Panc1 (cell line): ENCODE measurements around the gene NCKAP5L. TPM values are rescaled to one million over a fixed set of nuclear protein-coding genes. Genes with fewer than 3 reads are reported as not detected.

Source experiments
- ATAC-seq: fragments of 200-7000 bp; cut with Tn5 transposase; 2 replicates; pipeline ENCODE4 v1.9.1; 2020; ENCODE audit warnings: mild to moderate bottlenecking, moderate library complexity
- BruUV-seq: library from RNA; stranded (reverse); fragments of 400-500 nt; replicated peaks from 2 replicates; lab custom pipeline; 2021; lab: Mats Ljungman, UMichigan
- CTCF ChIA-PET: fragments of 300-600 bp; sonication (Branson Sonifier 250); formaldehyde crosslinking; loops from one replicate; lab custom pipeline; 2022; ENCODE audit warnings: antibody characterized with exemption; lab: Charles Lee
- POLR2A ChIA-PET: fragments of 300-600 bp; sonication (Branson Sonifier 250); formaldehyde crosslinking; loops from one replicate; lab custom pipeline; 2022; ENCODE audit warnings: antibody characterized with exemption; lab: Charles Lee
- DNase-seq: peaks from one replicate; pipeline ENCODE4 v3.0.0-alpha.2; 2010; ENCODE audit warnings: low read depth, low spot score
- H3K27ac ChIP-seq: 2 replicates; pipeline ENCODE4 v1.5.1; 2011; ENCODE audit warnings: mild to moderate bottlenecking, low read length, inconsistent platforms
- H3K27me3 ChIP-seq: fragments of 200-500 bp; sonication (Bioruptor generic); 2 replicates; pipeline ENCODE4 v1.6.0; 2014; ENCODE audit warnings: low read length, inconsistent platforms; ENCODE audit not compliant: control insufficient read depth, insufficient read depth
- H3K36me3 ChIP-seq: fragments of 200-500 bp; sonication (Bioruptor generic); 2 replicates; pipeline ENCODE4 v1.5.1; 2014; ENCODE audit warnings: inconsistent platforms, mild to moderate bottlenecking, low read length, moderate library complexity; ENCODE audit not compliant: control insufficient read depth, insufficient read depth
- H3K4me1 ChIP-seq: 2 replicates; pipeline ENCODE4 v1.5.1; 2011; ENCODE audit warnings: inconsistent platforms, mild to moderate bottlenecking, low read length, moderate library complexity; ENCODE audit not compliant: control insufficient read depth, insufficient read depth
- H3K4me3 ChIP-seq, 2 experiments: 2 replicates each; pipeline ENCODE4 v1.5.1; 2011 to 2012; ENCODE audit warnings: low read depth in 2 of 2, low read length in 2 of 2, mild to moderate bottlenecking in 2 of 2, inconsistent platforms in 1 of 2, moderate library complexity in 1 of 2
- H3K9me3 ChIP-seq: fragments of 200-500 bp; sonication (Bioruptor generic); 2 replicates; pipeline ENCODE4 v1.5.1; 2014; ENCODE audit warnings: low read depth, mild to moderate bottlenecking, inconsistent platforms, low read length, moderate library complexity; ENCODE audit not compliant: control insufficient read depth, insufficient read depth
- CTCF ChIP-seq: fragments of 450-650 bp; IDR thresholded peaks from 2 replicates; pipeline ENCODE4 v1.5.1; 2017; ENCODE audit warnings: mild to moderate bottlenecking
- POLR2AphosphoS5 ChIP-seq: IDR thresholded peaks from 2 replicates; pipeline ENCODE4 v1.6.1; 2012; ENCODE audit warnings: mild to moderate bottlenecking, low read depth, low read length, moderate library complexity
- REST ChIP-seq, 2 experiments: IDR thresholded peaks; 2 replicates each; pipeline ENCODE4 v1.6.1; 2011 to 2012; ENCODE audit warnings: low read depth in 2 of 2, control low read depth in 1 of 2, low read length in 1 of 2, mild to moderate bottlenecking in 1 of 2, moderate library complexity in 1 of 2; ENCODE audit not compliant: insufficient read depth in 1 of 2
- SIN3A ChIP-seq: IDR thresholded peaks from 2 replicates; pipeline ENCODE4 v1.6.1; 2012; ENCODE audit warnings: low read depth, mild to moderate bottlenecking, low read length, moderate library complexity, borderline replicate concordance; ENCODE audit not compliant: insufficient read depth
- TCF7L2 ChIP-seq: IDR thresholded peaks from 2 replicates; pipeline ENCODE4 v1.6.1; 2011; ENCODE audit warnings: mild to moderate bottlenecking, low read depth, low read length, inconsistent platforms
- in situ Hi-C: cut with HindIII; loops from 2 replicates; pipeline ENCODE4 v1.10.0; 2016; ENCODE audit warnings: low sequenced_read_pairs, low pct_unique_long_range_greater_than_20kb
- intact Hi-C: fragments of 100-400 bp; cut with micrococcal nuclease; formaldehyde crosslinking; loops from one replicate; pipeline ENCODE4 v1.10.0; 2022; ENCODE audit not compliant: unreplicated experiment
- total RNA-seq: library from RNA; stranded (reverse); gene quantifications from one replicate; pipeline ENCODE4 v1.2.1, GENCODE V29; 2021; ENCODE audit not compliant: unreplicated experiment

The NCKAP5L gene
- total RNA-seq, 1 experiment from 2014 or later, result 17.3 TPM

- Histone ChIP-seq H3K9me3 (no peaks in the 10 kb centered on the region), H3K36me3 (0 out of 2 replicates have a peak, but pooled peaks cover 3% of the 10 kb centered on the region), H3K4me3 (no peak overlapping the region), H3K27me3 (no peaks in the 10 kb centered on the region), H3K27ac (no peak overlapping the region), H3K4me1 (peaks cover 21% of the 10 kb centered on the region)
- intact Hi-C loops, result no loop called here
- DNase-seq (no peak), ATAC-seq (no peak)
- CTCF ChIA-PET, result no interaction called here
- no TSS peak for BruUV-seq
- TF ChIP-seq TCF7L2 (no peak), CTCF (no peak), REST (IDR thresholded peaks at IDR 0.05; ENCODE audit: insufficient read depth in 1 of 2, low read depth in 2 of 2, low read length in 1 of 2) (no peak)
- in situ Hi-C loops, result no loop called here
- POLR2A ChIA-PET, result no interaction called here
These were observed 3.3 kb downstream of the NCKAP5L start for GRCh38 chr12:49824895-49825294.

DNA sequence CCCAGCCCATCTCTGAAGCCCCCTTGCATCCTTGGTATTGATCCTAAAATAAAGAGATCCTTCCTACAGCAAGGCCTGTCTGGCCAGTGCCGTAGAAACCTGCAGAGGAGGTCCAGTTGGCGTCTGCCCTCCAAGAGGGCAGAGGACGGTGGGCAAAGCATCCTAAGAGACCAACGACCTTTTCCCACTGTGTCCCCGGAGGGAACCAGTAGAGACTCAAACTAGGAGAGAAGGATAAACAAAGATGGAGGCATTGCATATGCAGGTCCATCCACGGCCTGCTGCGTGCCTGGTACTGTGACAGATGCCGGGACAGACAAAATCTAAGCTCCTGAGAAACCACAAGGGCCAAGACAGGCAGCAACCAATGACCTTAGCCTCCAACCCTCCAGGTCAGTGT, 3.8 kb downstream of the NCKAP5L start:
- H3K27me3 ChIP-seq, result no peaks in the 10 kb centered on the region
- DNase-seq, result no peak
- no peak for ATAC-seq
- in situ Hi-C loops, result no loop called here
- no peaks in the 10 kb centered on the region for H3K9me3 ChIP-seq
- H3K4me3 ChIP-seq, result no peak overlapping the region
- CTCF ChIA-PET, result no interaction called here
- peaks cover 21% of the 10 kb centered on the region for H3K4me1 ChIP-seq
- BruUV-seq, result no TSS peak
- no peak overlapping the region for H3K27ac ChIP-seq
- POLR2A ChIA-PET, result no interaction called here
- 0 out of 2 replicates have a peak, but pooled peaks cover 3% of the 10 kb centered on the region for H3K36me3 ChIP-seq
- TF ChIP-seq REST (IDR thresholded peaks at IDR 0.05; ENCODE audit: insufficient read depth in 1 of 2, low read depth in 2 of 2, low read length in 1 of 2) (no peak), SIN3A (no peak), CTCF (no peak), TCF7L2 (no peak), POLR2AphosphoS5 (no peak)
- intact Hi-C loops, result no loop called here
